Measurements from ENCODE around the gene PRKACB. TPM values are rescaled to one million over a fixed set of nuclear protein-coding genes. Genes with fewer than 3 reads are reported as not detected.
A peak's percentile ranks its signal among the peaks of the same experiment; 100 is the strongest.

Gene PRKACB
- total RNA-seq, 2 experiments from 2014 or later: 49.7 to 52.4 TPM

DNA sequence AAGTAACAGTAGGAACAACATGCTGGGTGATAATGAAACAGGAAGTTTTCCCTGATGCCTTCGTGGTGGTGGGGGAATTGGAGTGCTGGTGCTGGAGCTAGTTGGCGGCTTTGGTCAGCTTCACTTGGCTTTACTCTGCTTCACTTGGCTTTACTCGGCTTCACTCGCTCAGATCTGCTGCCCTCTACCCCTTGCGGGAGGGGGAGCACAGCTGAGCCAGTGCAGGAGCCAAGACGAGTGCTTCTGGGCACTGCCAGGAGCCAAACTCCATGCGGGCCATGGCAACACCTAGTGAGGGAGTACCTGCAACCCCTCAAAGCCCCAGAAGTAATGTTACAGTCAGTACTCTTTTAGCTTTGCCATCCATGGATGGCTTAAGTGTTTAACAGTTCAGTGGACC is 10.6 kb upstream of the PRKACB start:
- TF ChIP-seq, protein P1, sequence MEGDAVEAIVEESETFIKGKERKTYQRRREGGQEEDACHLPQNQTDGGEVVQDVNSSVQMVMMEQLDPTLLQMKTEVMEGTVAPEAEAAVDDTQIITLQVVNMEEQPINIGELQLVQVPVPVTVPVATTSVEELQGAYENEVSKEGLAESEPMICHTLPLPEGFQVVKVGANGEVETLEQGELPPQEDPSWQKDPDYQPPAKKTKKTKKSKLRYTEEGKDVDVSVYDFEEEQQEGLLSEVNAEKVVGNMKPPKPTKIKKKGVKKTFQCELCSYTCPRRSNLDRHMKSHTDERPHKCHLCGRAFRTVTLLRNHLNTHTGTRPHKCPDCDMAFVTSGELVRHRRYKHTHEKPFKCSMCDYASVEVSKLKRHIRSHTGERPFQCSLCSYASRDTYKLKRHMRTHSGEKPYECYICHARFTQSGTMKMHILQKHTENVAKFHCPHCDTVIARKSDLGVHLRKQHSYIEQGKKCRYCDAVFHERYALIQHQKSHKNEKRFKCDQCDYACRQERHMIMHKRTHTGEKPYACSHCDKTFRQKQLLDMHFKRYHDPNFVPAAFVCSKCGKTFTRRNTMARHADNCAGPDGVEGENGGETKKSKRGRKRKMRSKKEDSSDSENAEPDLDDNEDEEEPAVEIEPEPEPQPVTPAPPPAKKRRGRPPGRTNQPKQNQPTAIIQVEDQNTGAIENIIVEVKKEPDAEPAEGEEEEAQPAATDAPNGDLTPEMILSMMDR (IDR thresholded peaks at IDR 0.05): no peak
- intact Hi-C loops (cut with DNase I, micrococcal nuclease): no loop called here
- POLR2A ChIA-PET: no interaction called here
- H3K4me3 ChIP-seq (ENCODE audit: low read length): no peak overlapping the region
- H3K36me3 ChIP-seq (ENCODE audit: insufficient read depth, low read length): no peaks in the 10 kb centered on the region
- H3K9me3 ChIP-seq (ENCODE audit: control insufficient read depth in 1 of 2, insufficient read depth in 1 of 2, low read length in 2 of 2): no peaks in the 10 kb centered on the region
- ATAC-seq (ENCODE audit: poor library complexity) (no peak), DNase-seq (no peak)
- H3K4me1 Mint-ChIP-seq (ENCODE audit: low read depth): peaks cover 13% of the 10 kb centered on the region
- no peaks in the 10 kb centered on the region for H3K36me3 Mint-ChIP-seq (ENCODE audit: low read depth)
- CTCF ChIA-PET: no interaction called here
- H3K4me3 Mint-ChIP-seq: no peak overlapping the region
- H3K27ac ChIP-seq (ENCODE audit: low read depth in 1 of 2, low read length in 2 of 2): no peak overlapping the region
- H3K27me3 ChIP-seq (ENCODE audit: control insufficient read depth in 1 of 2, insufficient read depth in 2 of 2, low read length in 2 of 2): no peaks in the 10 kb centered on the region
- H3K9me3 Mint-ChIP-seq: no peaks in the 10 kb centered on the region
- no peaks in the 10 kb centered on the region for H3K27me3 Mint-ChIP-seq
- no peaks in the 10 kb centered on the region for H3K4me1 ChIP-seq (ENCODE audit: insufficient read depth, low read length)
- H3K27ac Mint-ChIP-seq: no peak overlapping the region

DNA sequence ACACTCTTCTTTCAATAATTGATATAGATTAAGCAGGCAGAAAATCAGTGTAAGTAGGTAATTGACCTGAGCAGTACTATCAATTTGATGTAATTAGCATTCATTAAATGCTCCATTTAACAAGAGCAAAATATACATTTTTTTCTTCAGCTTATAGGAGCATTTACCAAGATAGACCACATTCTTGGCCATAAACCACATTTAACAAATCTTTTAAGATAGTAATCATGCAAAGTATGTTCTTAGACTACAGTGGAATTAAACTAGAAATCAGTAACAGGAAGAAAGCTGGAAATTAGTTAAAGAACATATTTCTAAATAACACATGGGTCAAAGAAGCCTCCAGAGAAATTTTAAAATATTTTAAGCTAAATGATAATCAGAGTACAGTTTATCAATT is 8.7 kb upstream of the PRKACB start:
- intact Hi-C loops (cut with DNase I, micrococcal nuclease): loop anchor here in 1 of 2 experiments (5.0 kb wide), 5 partner anchors 252 to 802 kb away; partner anchors contain the start of gene CTBS
- no peaks in the 10 kb centered on the region for H3K27me3 Mint-ChIP-seq
- ChIA-PET CTCF (interaction anchor here (1.2 kb wide), 1 partner anchor 618 kb away, joined by 3 read pairs; no protein-coding TSS in a partner anchor), POLR2A (interaction anchor here (0.5 to 2.0 kb wide), 3 partner anchors 8 to 344 kb away, joined by 3 to 6 read pairs (median 5); partner anchors contain the start of genes PRKACB and RPF1)
- TF ChIP-seq, protein P1 (IDR thresholded peaks at IDR 0.05): no peak
- no peaks in the 10 kb centered on the region for H3K27me3 ChIP-seq (ENCODE audit: control insufficient read depth in 1 of 2, insufficient read depth in 2 of 2, low read length in 2 of 2)
- no peaks in the 10 kb centered on the region for H3K36me3 Mint-ChIP-seq (ENCODE audit: low read depth)
- no peak overlapping the region for H3K4me3 ChIP-seq (ENCODE audit: low read length)
- H3K4me1 Mint-ChIP-seq (ENCODE audit: low read depth): peaks cover 13% of the 10 kb centered on the region
- no peak overlapping the region for H3K27ac Mint-ChIP-seq
- H3K36me3 ChIP-seq (ENCODE audit: insufficient read depth, low read length): no peaks in the 10 kb centered on the region
- H3K27ac ChIP-seq (ENCODE audit: low read depth in 1 of 2, low read length in 2 of 2): no peak overlapping the region
- H3K4me1 ChIP-seq (ENCODE audit: insufficient read depth, low read length): no peaks in the 10 kb centered on the region
- no peak overlapping the region for H3K4me3 Mint-ChIP-seq
- H3K9me3 ChIP-seq (ENCODE audit: control insufficient read depth in 1 of 2, insufficient read depth in 1 of 2, low read length in 2 of 2): no peaks in the 10 kb centered on the region
- peaks cover 2% of the 10 kb centered on the region for H3K9me3 Mint-ChIP-seq
- DNase-seq (no peak), ATAC-seq (ENCODE audit: poor library complexity) (no peak)

DNA sequence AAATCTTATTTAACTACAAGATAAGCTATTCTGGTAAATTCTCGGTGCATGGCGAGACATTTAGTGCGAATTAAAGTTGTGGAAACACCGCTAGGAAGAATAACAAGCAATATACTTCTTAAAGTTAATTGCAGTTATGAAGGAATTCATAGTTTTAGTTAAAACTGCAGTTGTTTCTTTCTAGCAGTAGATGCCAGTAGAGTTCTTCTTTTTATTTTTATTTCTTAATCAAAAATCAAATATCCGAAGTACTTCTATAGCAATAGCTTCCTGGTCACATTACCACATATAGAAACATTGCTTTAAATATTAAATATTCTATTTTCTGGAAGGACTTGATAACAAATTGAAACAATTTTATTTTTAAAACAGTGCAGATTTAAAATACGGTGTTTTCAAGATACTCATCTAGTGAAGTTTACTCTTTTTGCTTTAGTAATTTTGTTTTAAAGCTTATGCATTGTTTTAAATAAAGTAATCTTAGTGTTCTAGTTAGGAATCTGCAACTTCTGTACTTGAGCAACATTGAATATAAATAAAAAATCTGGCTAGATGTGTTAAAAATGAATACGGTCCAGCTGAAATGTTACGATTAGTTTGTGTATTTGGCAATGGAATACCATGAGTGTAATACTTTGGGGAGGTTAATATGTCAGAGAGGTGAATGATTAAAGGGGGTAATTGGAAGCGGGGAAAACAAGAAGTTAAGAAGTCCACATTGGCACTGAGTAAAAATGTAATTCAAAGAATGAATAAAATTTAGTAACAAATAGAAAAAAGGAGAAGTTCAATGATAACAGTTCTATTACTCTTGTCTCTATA is 2.7 kb upstream of the PRKACB start:
- H3K4me1 Mint-ChIP-seq (ENCODE audit: low read depth): peaks cover 37% of the 10 kb centered on the region
- TF ChIP-seq, protein P1 (IDR thresholded peaks at IDR 0.05): peak; percentile 89
- no peaks in the 10 kb centered on the region for H3K27me3 ChIP-seq (ENCODE audit: control insufficient read depth in 1 of 2, insufficient read depth in 2 of 2, low read length in 2 of 2)
- peaks cover 18% of the 10 kb centered on the region for H3K36me3 Mint-ChIP-seq (ENCODE audit: low read depth)
- H3K27me3 Mint-ChIP-seq: no peaks in the 10 kb centered on the region
- no peak overlapping the region for H3K4me3 Mint-ChIP-seq
- POLR2A ChIA-PET: interaction anchor here (0.9 to 1.4 kb wide), 7 partner anchors 9 to 631 kb away, joined by 3 to 5 read pairs (median 3); partner anchors contain the start of genes GNG5 and SPATA1
- CTCF ChIA-PET: interaction anchor here (0.6 to 2.4 kb wide), 14 partner anchors 21 to 803 kb away, joined by 3 to 18 read pairs (median 4); partner anchors contain the start of gene CTBS
- H3K9me3 Mint-ChIP-seq: peaks cover 2% of the 10 kb centered on the region
- no peak overlapping the region for H3K4me3 ChIP-seq (ENCODE audit: low read length)
- no peaks in the 10 kb centered on the region for H3K36me3 ChIP-seq (ENCODE audit: insufficient read depth, low read length)
- peaks cover 5% of the 10 kb centered on the region for H3K4me1 ChIP-seq (ENCODE audit: insufficient read depth, low read length)
- H3K27ac Mint-ChIP-seq: peak overlapping the region; percentile 77
- DNase-seq: peak in 3 of 14 experiments; percentile 43 to 56 (median 45)
- no peak for ATAC-seq (ENCODE audit: poor library complexity)
- no peaks in the 10 kb centered on the region for H3K9me3 ChIP-seq (ENCODE audit: control insufficient read depth in 1 of 2, insufficient read depth in 1 of 2, low read length in 2 of 2)
- intact Hi-C loops (cut with DNase I, micrococcal nuclease): loop anchor here (1.0 to 10.0 kb wide), 9 partner anchors 245 to 796 kb away; partner anchors contain the start of genes GNG5 (in 2 of the 2), SPATA1 (in 2 of the 2) and SSX2IP (in 1 of the 2)
- no peak overlapping the region for H3K27ac ChIP-seq (ENCODE audit: low read depth in 1 of 2, low read length in 2 of 2)

All from CD4-positive, alpha-beta T cell (primary cell).